Measurements from ENCODE around the gene CCNL1. TPM values are rescaled to one million over a fixed set of nuclear protein-coding genes. Genes with fewer than 3 reads are reported as not detected.

CCNL1 gene
- total RNA-seq, 1 experiment from 2014 or later, result 118 TPM

GRCh38 chr3:157122832-157123427 lies 37.0 kb downstream of the CCNL1 start:
- BruUV-seq (replicated peaks), result no TSS peak
- TF ChIP-seq, protein P1, sequence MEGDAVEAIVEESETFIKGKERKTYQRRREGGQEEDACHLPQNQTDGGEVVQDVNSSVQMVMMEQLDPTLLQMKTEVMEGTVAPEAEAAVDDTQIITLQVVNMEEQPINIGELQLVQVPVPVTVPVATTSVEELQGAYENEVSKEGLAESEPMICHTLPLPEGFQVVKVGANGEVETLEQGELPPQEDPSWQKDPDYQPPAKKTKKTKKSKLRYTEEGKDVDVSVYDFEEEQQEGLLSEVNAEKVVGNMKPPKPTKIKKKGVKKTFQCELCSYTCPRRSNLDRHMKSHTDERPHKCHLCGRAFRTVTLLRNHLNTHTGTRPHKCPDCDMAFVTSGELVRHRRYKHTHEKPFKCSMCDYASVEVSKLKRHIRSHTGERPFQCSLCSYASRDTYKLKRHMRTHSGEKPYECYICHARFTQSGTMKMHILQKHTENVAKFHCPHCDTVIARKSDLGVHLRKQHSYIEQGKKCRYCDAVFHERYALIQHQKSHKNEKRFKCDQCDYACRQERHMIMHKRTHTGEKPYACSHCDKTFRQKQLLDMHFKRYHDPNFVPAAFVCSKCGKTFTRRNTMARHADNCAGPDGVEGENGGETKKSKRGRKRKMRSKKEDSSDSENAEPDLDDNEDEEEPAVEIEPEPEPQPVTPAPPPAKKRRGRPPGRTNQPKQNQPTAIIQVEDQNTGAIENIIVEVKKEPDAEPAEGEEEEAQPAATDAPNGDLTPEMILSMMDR (IDR thresholded peaks at IDR 0.05), result no peak
- no peak for TF ChIP-seq POLR2AphosphoS5 (IDR thresholded peaks at IDR 0.05; ENCODE audit: low read depth, low read length)
- TF ChIP-seq TCF7L2 (IDR thresholded peaks at IDR 0.05; ENCODE audit: low read depth, low read length), result no peak
- no peak for TF ChIP-seq REST (IDR thresholded peaks at IDR 0.05; ENCODE audit: insufficient read depth in 1 of 2, low read depth in 2 of 2, low read length in 1 of 2)
- TF ChIP-seq SIN3A (IDR thresholded peaks at IDR 0.05; ENCODE audit: borderline replicate concordance, insufficient read depth, low read depth, low read length), result no peak
- peak overlapping the region; percentile 69; the same call in 1 of the 2 replicates for H3K27ac ChIP-seq (ENCODE audit: low read length)
- H3K27me3 ChIP-seq (ENCODE audit: control insufficient read depth, insufficient read depth, low read length), result no peaks in the 10 kb centered on the region
- DNase-seq (ENCODE audit: low read depth, low spot score) (no peak), ATAC-seq (no peak)
- POLR2A ChIA-PET, result no interaction called here
- H3K4me1 ChIP-seq (ENCODE audit: control insufficient read depth, insufficient read depth, low read length), result peaks cover 31% of the 10 kb centered on the region
- in situ Hi-C loops (cut with HindIII; ENCODE audit: low pct_unique_long_range_greater_than_20kb, low sequenced_read_pairs) (no loop called here), intact Hi-C loops (cut with micrococcal nuclease; ENCODE audit: unreplicated experiment) (no loop called here)
- no peak overlapping the region for H3K4me3 ChIP-seq (ENCODE audit: low read depth in 2 of 2, low read length in 2 of 2)
- H3K36me3 ChIP-seq (ENCODE audit: control insufficient read depth, insufficient read depth, low read length), result no peaks in the 10 kb centered on the region
- H3K9me3 ChIP-seq (ENCODE audit: control insufficient read depth, insufficient read depth, low read depth, low read length), result no peaks in the 10 kb centered on the region
- CTCF ChIA-PET, result interaction anchor here (2.2 kb wide), 1 partner anchor 8 kb away, joined by 6 read pairs; no protein-coding TSS in a partner anchor

DNA sequence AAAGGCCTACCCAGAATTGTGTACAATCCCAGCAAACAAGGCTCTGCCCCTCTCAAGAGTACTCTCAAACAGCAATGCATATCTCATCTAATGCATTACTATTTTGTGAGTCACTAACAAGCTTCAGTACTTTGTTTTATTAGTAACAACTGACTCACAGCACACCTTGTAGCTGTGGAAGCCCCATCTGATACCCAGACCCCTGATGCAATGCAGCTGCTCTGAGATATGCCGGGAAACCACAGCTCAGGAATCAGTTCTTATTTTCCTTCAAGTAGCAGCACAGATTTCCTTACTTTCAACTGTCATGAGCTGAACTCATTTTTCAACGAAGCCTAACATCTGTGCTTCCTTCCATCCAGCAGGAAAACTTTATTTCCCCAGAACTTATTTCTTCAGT lies 37.8 kb downstream of the CCNL1 start:
- no peak for TF ChIP-seq SIN3A (IDR thresholded peaks at IDR 0.05; ENCODE audit: borderline replicate concordance, insufficient read depth, low read depth, low read length)
- no peak for TF ChIP-seq TCF7L2 (IDR thresholded peaks at IDR 0.05; ENCODE audit: low read depth, low read length)
- TF ChIP-seq REST (IDR thresholded peaks at IDR 0.05; ENCODE audit: insufficient read depth in 1 of 2, low read depth in 2 of 2, low read length in 1 of 2), result no peak
- no peak for TF ChIP-seq POLR2AphosphoS5 (IDR thresholded peaks at IDR 0.05; ENCODE audit: low read depth, low read length)
- TF ChIP-seq, protein P1 (IDR thresholded peaks at IDR 0.05), result no peak
- CTCF ChIA-PET, result interaction anchor here (2.2 kb wide), 1 partner anchor 8 kb away, joined by 6 read pairs; no protein-coding TSS in a partner anchor
- H3K4me1 ChIP-seq (ENCODE audit: control insufficient read depth, insufficient read depth, low read length), result peaks cover 31% of the 10 kb centered on the region
- H3K9me3 ChIP-seq (ENCODE audit: control insufficient read depth, insufficient read depth, low read depth, low read length), result no peaks in the 10 kb centered on the region
- POLR2A ChIA-PET, result no interaction called here
- no peak overlapping the region for H3K4me3 ChIP-seq (ENCODE audit: low read depth in 2 of 2, low read length in 2 of 2)
- DNase-seq (ENCODE audit: low read depth, low spot score) (no peak), ATAC-seq (peak; percentile 85)
- no TSS peak for BruUV-seq (replicated peaks)
- H3K27me3 ChIP-seq (ENCODE audit: control insufficient read depth, insufficient read depth, low read length), result no peaks in the 10 kb centered on the region
- in situ Hi-C loops (cut with HindIII; ENCODE audit: low pct_unique_long_range_greater_than_20kb, low sequenced_read_pairs), result no loop called here
- intact Hi-C loops (cut with micrococcal nuclease; ENCODE audit: unreplicated experiment), result no loop called here
- no peaks in the 10 kb centered on the region for H3K36me3 ChIP-seq (ENCODE audit: control insufficient read depth, insufficient read depth, low read length)
- H3K27ac ChIP-seq (ENCODE audit: low read length), result peak overlapping the region; percentile 69; the same call in 1 of the 2 replicates

Data from Panc1 (cell line).